Superior temporal gyrus (tissue), 1 donor: ENCODE results near the gene PDZD4.

Experiments used
- DNase-seq: peaks from one replicate; pipeline ENCODE4 v3.0.0-alpha.2; 2016; ENCODE audit errors: extremely low spot score

Gene PDZD4

GRCh38 chrX:153867139-153867538 is 36.8 kb upstream of the PDZD4 start:
- DNase-seq, result no peak

- DNase-seq, result peak; percentile 49
These were observed 36.1 kb upstream of the PDZD4 start for GRCh38 chrX:153866302-153867019.

- DNase-seq, result no peak
These were observed 35.3 kb upstream of the PDZD4 start for GRCh38 chrX:153865685-153866084.

- DNase-seq, result no peak
These were observed 34.9 kb upstream of the PDZD4 start for GRCh38 chrX:153865321-153865580.

- no peak for DNase-seq
These were observed 34.4 kb upstream of the PDZD4 start for GRCh38 chrX:153864561-153865320.

- no peak for DNase-seq
These were observed 33.8 kb upstream of the PDZD4 start for GRCh38 chrX:153864101-153864500.

- no peak for DNase-seq
These were observed 33.1 kb upstream of the PDZD4 start for GRCh38 chrX:153863251-153863991.

- no peak for DNase-seq
These were observed 32.3 kb upstream of the PDZD4 start for GRCh38 chrX:153862369-153863250.

GRCh38 chrX:153861733-153862310 is 31.5 kb upstream of the PDZD4 start:
- DNase-seq, result no peak

- DNase-seq, result no peak
These were observed 30.8 kb upstream of the PDZD4 start for GRCh38 chrX:153861151-153861550.

- DNase-seq, result no peak
These were observed 27.1 kb upstream of the PDZD4 start for GRCh38 chrX:153857348-153857903.

GRCh38 chrX:153854702-153855101 is 24.4 kb upstream of the PDZD4 start:
- DNase-seq, result no peak

GRCh38 chrX:153853902-153854267 is 23.5 kb upstream of the PDZD4 start:
- no peak for DNase-seq

GRCh38 chrX:153853180-153853901 is 23.0 kb upstream of the PDZD4 start:
- DNase-seq, result no peak

GRCh38 chrX:153851981-153852380 is 21.6 kb upstream of the PDZD4 start:
- no peak for DNase-seq

GRCh38 chrX:153848325-153848724 is 18.0 kb upstream of the PDZD4 start:
- DNase-seq, result no peak

GRCh38 chrX:153845842-153846241 is 15.5 kb upstream of the PDZD4 start:
- DNase-seq, result no peak

GRCh38 chrX:153845195-153845594 is 14.9 kb upstream of the PDZD4 start:
- DNase-seq, result no peak

GRCh38 chrX:153844509-153845082 is 14.3 kb upstream of the PDZD4 start:
- DNase-seq, result no peak

- no peak for DNase-seq
These were observed 6.6 kb upstream of the PDZD4 start for GRCh38 chrX:153836921-153837320.
